Upper lobe of left lung (tissue), 6 donors: ENCODE results near the gene CUL9. TPM values are rescaled to one million over a fixed set of nuclear protein-coding genes. Genes with fewer than 3 reads are reported as not detected.

Experiments
- ATAC-seq, 2 donors: fragments of 200-7000 bp; cut with Tn5 transposase; one replicate each; pipeline ENCODE4 v1.9.1; 2022; ENCODE audit warnings: mild to moderate bottlenecking in 2 of 2, moderate library complexity in 2 of 2; ENCODE audit not compliant: low FRiP score in 2 of 2
- DNase-seq, 2 donors: peaks; one replicate each; pipeline ENCODE4 v3.0.0-alpha.2; 2019 to 2020
- H3K27ac ChIP-seq, 4 donors: fragments of 200-600 bp; sonication (generic); one replicate each; pipeline ENCODE4 v1.5.1; 2016 to 2019
- H3K27me3 ChIP-seq, 4 donors: fragments of 200-600 bp; sonication (generic); one replicate each; pipeline ENCODE4 v1.5.1; 2017 to 2019
- H3K36me3 ChIP-seq, 4 donors: fragments of 200-600 bp; sonication (generic); one replicate each; pipeline ENCODE4 v1.5.1; 2016 to 2019
- H3K4me1 ChIP-seq, 4 donors: fragments of 200-600 bp; sonication (generic); one replicate each; pipeline ENCODE4 v1.5.1; 2018 to 2019
- H3K4me3 ChIP-seq, 4 donors: fragments of 200-600 bp; sonication (generic); one replicate each; pipeline ENCODE4 v1.5.1; 2017 to 2019; ENCODE audit warnings: mild to moderate bottlenecking in 2 of 4, moderate library complexity in 1 of 4
- H3K9me3 ChIP-seq, 4 donors: fragments of 200-600 bp; sonication (generic); one replicate each; pipeline ENCODE4 v1.5.1; 2018 to 2019
- CTCF ChIP-seq, 6 experiments: fragments of 450-650 bp in 4 of 6; fragments of 200-600 bp in 2 of 6; sonication (generic) in 2 of 6; IDR thresholded peaks; one replicate each; pipeline ENCODE4 v1.5.1; 2016 to 2019; ENCODE audit warnings: antibody characterized with exemption in 6 of 6
- EP300 ChIP-seq, 4 donors: sonication (generic); formaldehyde crosslinking; IDR thresholded peaks; one replicate each; pipeline ENCODE4 v1.5.1; 2017; ENCODE audit warnings: antibody characterized with exemption in 4 of 4, control low read depth in 2 of 4
- POLR2A ChIP-seq, 4 donors: fragments of 450-650 bp; IDR thresholded peaks; one replicate each; pipeline ENCODE4 v1.5.1; 2016 to 2017; ENCODE audit warnings: antibody characterized with exemption in 4 of 4, mild to moderate bottlenecking in 2 of 4
- POLR2AphosphoS5 ChIP-seq, 2 donors: sonication (generic); formaldehyde crosslinking; IDR thresholded peaks; one replicate each; pipeline ENCODE4 v1.5.1; 2017; ENCODE audit warnings: antibody characterized with exemption in 2 of 2
- WGBS, 2 donors: methylation state at CpG; one replicate each; pipeline ENCODE4 v1.1.5; 2017 to 2018; 5-methylcytosine and 5-hydroxymethylcytosine counted together
- total RNA-seq, 6 donors: library from RNA; depleted of rRNA in 4 of 6; stranded (reverse); fragments of >200 nt in 4 of 6; gene quantifications; one replicate each; pipeline versions ENCODE4 v1.1.0 to v1.2.1, GENCODE V29; 2016 to 2021
- donor health status: DM: no; HTN: no; CAD: no; lungs with moderate emphysema.
- donor health status: DM: no; HTN: yes; CAD: no; lungs with severe emphysema.

CUL9 gene
- total RNA-seq, 6 donors from 2014 or later, result 26.9 to 105 (median 47.5) TPM

GRCh38 chr6:43262000-43262779 lies 80.2 kb downstream of the CUL9 start:
- no peak overlapping the region for H3K4me3 ChIP-seq
- ATAC-seq, result no peak
- TF ChIP-seq POLR2A (IDR thresholded peaks at IDR 0.05) (no peak), POLR2AphosphoS5 (IDR thresholded peaks at IDR 0.05) (no peak), EP300 (IDR thresholded peaks at IDR 0.05) (no peak), CTCF (IDR thresholded peaks at IDR 0.05) (no peak)
- H3K27me3 ChIP-seq, result no peaks in the 10 kb centered on the region
- WGBS, 2 donors, result 72 to 75% methylated on average over 14 of the region's 14 CpGs
- peak in 1 of 2 donors; percentile 28 for DNase-seq
- no peaks in the 10 kb centered on the region for H3K36me3 ChIP-seq
- H3K9me3 ChIP-seq, result no peaks in the 10 kb centered on the region
- no peak overlapping the region for H3K27ac ChIP-seq
- no peaks in the 10 kb centered on the region for H3K4me1 ChIP-seq

GRCh38 chr6:43262780-43263313 lies 80.9 kb downstream of the CUL9 start:
- Histone ChIP-seq H3K27me3 (no peaks in the 10 kb centered on the region), H3K4me1 (no peaks in the 10 kb centered on the region), H3K27ac (no peak overlapping the region), H3K36me3 (no peaks in the 10 kb centered on the region), H3K4me3 (no peak overlapping the region), H3K9me3 (no peaks in the 10 kb centered on the region)
- DNase-seq (peak in 1 of 2 donors; percentile 78), ATAC-seq (no peak)
- WGBS, 2 donors, result 91 to 94% methylated on average over 10 to 38 of the region's 39 CpGs
- TF ChIP-seq POLR2A (IDR thresholded peaks at IDR 0.05), result no peak
- TF ChIP-seq CTCF (IDR thresholded peaks at IDR 0.05), result no peak
- no peak for TF ChIP-seq EP300 (IDR thresholded peaks at IDR 0.05)
- TF ChIP-seq POLR2AphosphoS5 (IDR thresholded peaks at IDR 0.05), result no peak

- TF ChIP-seq CTCF (IDR thresholded peaks at IDR 0.05), result peak; percentile 47 to 78 (median 71)
- TF ChIP-seq EP300 (IDR thresholded peaks at IDR 0.05), result no peak
- Histone ChIP-seq H3K9me3 (no peaks in the 10 kb centered on the region), H3K27me3 (no peaks in the 10 kb centered on the region), H3K27ac (no peak overlapping the region), H3K4me3 (no peak overlapping the region), H3K36me3 (no peaks in the 10 kb centered on the region), H3K4me1 (peaks cover 0 to 3% (median 0%) of the 10 kb centered on the region in 4 donors)
- WGBS, 2 donors, result 62 to 65% methylated on average over 10 to 12 of the region's 12 CpGs
- ATAC-seq (peak; percentile 68 to 80), DNase-seq (peak; percentile 70 to 73)
Observed at GRCh38 chr6:43263314-43264178, 81.5 kb downstream of the CUL9 start.

GRCh38 chr6:43264599-43265145 lies 82.7 kb downstream of the CUL9 start:
- DNase-seq, result no peak
- Histone ChIP-seq H3K27me3 (peaks cover 0 to 2% (median 0%) of the 10 kb centered on the region in 4 donors), H3K27ac (no peak overlapping the region), H3K36me3 (no peaks in the 10 kb centered on the region), H3K4me1 (peaks cover 8 to 14% (median 9%) of the 10 kb centered on the region in 4 donors), H3K9me3 (no peaks in the 10 kb centered on the region), H3K4me3 (no peak overlapping the region)
- no peak for TF ChIP-seq CTCF (IDR thresholded peaks at IDR 0.05)
- TF ChIP-seq EP300 (IDR thresholded peaks at IDR 0.05), result no peak
- ATAC-seq, result no peak
- 85 to 92% methylated on average over 5 of the region's 5 CpGs for WGBS, 2 donors
